Heart right ventricle (tissue), 16 donors: ENCODE measurements around the gene SSH3. TPM values are rescaled to one million over a fixed set of nuclear protein-coding genes. Genes with fewer than 3 reads are reported as not detected.

ENCODE experiments used
- ATAC-seq, 8 donors: fragments of 200-7000 bp; cut with Tn5 transposase; one replicate each; pipeline ENCODE4 v1.9.1; 2020; ENCODE audit warnings: mild to moderate bottlenecking in 8 of 8, moderate library complexity in 8 of 8, moderate number of reproducible peaks in 1 of 8
- DNase-seq, 2 donors: peaks; one replicate each; pipeline ENCODE4 v3.0.0-alpha.2; 2020
- H3K27ac ChIP-seq, 10 donors: fragments of 200-600 bp; sonication (generic) in 2 of 10; one replicate each; pipeline versions ENCODE4 v1.5.0 to v1.8.0; 2020 to 2022; ENCODE audit warnings: mild to moderate bottlenecking in 3 of 10
- H3K27me3 ChIP-seq, 7 donors: fragments of 200-600 bp; one replicate each; pipeline ENCODE4 v1.8.0; 2021 to 2022; ENCODE audit warnings: mild to moderate bottlenecking in 2 of 7
- H3K36me3 ChIP-seq, 9 donors: fragments of 200-600 bp; sonication (generic) in 1 of 9; one replicate each; pipeline versions ENCODE4 v1.5.0 to v1.8.0; 2020 to 2022; ENCODE audit warnings: mild to moderate bottlenecking in 2 of 9
- H3K4me1 ChIP-seq, 9 donors: fragments of 200-600 bp; sonication (generic) in 1 of 9; one replicate each; pipeline versions ENCODE4 v1.5.0 to v1.8.0; 2020 to 2022; ENCODE audit warnings: mild to moderate bottlenecking in 4 of 9
- H3K4me3 ChIP-seq, 10 donors: fragments of 200-600 bp; sonication (generic) in 2 of 10; one replicate each; pipeline versions ENCODE4 v1.5.0 to v1.8.0; 2020 to 2022; ENCODE audit warnings: mild to moderate bottlenecking in 7 of 10, moderate library complexity in 2 of 10
- H3K9me3 ChIP-seq, 11 donors: fragments of 200-600 bp in 10 of 11; sonication (generic) in 2 of 11; one replicate each; pipeline versions ENCODE4 v1.5.0 to v1.8.0; 2013 to 2022; ENCODE audit warnings: mild to moderate bottlenecking in 2 of 11, control low read depth in 1 of 11, moderate library complexity in 1 of 11
- WGBS, 2 donors: extraction: QIAGEN DNeasy Blood & Tissue Kit; methylation state at CpG; one replicate each; pipeline ENCODE4 v1.1.7; 2013; ENCODE audit warnings: inconsistent platforms in 1 of 2; 5-methylcytosine and 5-hydroxymethylcytosine counted together
- intact Hi-C, 10 donors: fragments of 100-400 bp; cut with DNase I; formaldehyde crosslinking; loops; one replicate each; pipeline versions ENCODE4 v1.11.1 to v1.14.2; 2022
- polyA plus RNA-seq, 2 donors: library from polyadenylated mRNA; stranded (reverse); fragments of 200-250 nt; gene quantifications; one replicate each; pipeline ENCODE4 v1.2.3, GENCODE V29; 2013
- total RNA-seq, 10 donors: library from RNA; stranded (reverse); fragmentation: NEBNext Ultra II Directional in 3 of 10; extraction: Animal tissue kit (Norgen Biotek cat#: 25700) in 3 of 10; gene quantifications; one replicate each; pipeline versions ENCODE4 v1.2.1 to v1.2.4, GENCODE V29; 2021 to 2023
- TF ChIP-seq, protein P1 (sequence below), 9 donors: fragments of 200-600 bp; sonication (generic) in 2 of 9; IDR thresholded peaks; one replicate each; pipeline versions ENCODE4 v1.5.0 to v1.8.0; 2021 to 2022; ENCODE audit warnings: antibody characterized with exemption in 9 of 9, mild to moderate bottlenecking in 5 of 9, moderate library complexity in 1 of 9
- donor health status: Arrhythmogenic right ventricular cardiomyopathy.
- donor health status: ischemic (EF 13 %, LVEDD 7.1; RV severe dilation, severe dysfunction).
- donor health status: healthy with polysubstance abuse.
- donor health status: DM: no; HTN: yes; CAD: no.
- donor health status: DM: no; HTN: no; CAD: no.
- donor health status: ischemic (EF 25% LVEDD 6.9; RV normal size, moderate dysfunction).
- donor health status: ischemic (EF 25% LVEDD 5.7; RV mildly dilated, moderate dysfunction).
- donor health status: healthy.
- donor health status: DM: yes; HTN: yes; CAD: no.
- donor health status: Ischemic cardiomyopathy.
- donor health status: ischemic (EF 35%, LVEDD 5.7; RV mildly dilated, moderate dysfunction).
- donor health status: nonischemic (EF 11% LVEDD 7.7; RV severe dilation, severe dysfunction).
- donor health status: DM: yes; HTN: yes; CAD: no.
- donor health status: PGD.
- donor health status: ischemic (EF 29% LVEDD 5.4; RV normal size, mild dysfunction).
- donor health status: nonischemic (EF 23%, LVEDD 6.1; RV moderate dilation, normal function).

Gene SSH3
- total and polyA plus RNA-seq, 12 donors = 7.8 to 21.2 (median 15.3) TPM

DNA sequence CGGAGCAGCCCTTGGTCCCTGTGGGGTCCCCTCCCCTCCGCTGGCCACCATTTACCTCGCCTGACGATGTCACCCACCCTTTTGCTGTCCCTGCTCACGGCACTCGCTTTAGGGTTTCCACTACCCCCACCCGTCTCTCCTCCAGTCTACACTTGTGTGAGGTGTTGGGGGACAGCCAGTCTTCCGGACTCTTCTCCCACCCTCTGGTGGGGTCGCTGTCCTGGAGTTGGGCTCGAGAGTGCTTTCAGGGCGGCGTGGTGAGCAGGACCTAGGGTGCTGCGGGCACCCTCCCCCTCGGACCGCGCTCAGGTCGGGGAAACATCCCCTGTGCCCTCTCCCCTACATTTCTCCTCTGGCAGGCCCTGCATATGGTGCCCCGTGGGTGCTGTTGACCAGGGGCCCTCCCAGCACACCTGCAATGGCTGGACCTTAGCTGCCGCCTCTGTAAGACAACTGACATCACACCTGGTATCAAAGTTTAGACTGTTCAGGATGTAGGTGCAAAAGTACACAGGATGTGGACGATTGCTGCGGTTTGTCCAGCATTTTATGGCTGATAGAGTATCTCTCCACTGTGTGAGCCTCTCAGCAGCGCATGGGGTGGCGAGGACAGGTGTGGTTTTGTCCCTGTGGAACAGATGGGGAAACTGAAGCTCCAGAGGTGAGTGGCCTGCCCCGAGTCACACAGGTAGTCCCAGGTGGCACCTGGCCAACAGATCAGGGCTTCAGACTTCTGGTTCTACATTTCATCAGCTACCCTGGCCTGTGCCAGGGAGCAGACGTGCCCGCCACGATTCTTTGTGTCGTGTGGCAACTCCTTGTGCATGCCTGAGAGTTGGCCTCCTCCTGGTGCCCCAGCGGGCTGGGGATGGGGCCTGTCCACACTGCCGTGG is 35.9 kb upstream of the SSH3 start:
- no peaks in the 10 kb centered on the region for H3K27me3 ChIP-seq
- intact Hi-C loops = loop anchor here in 7 of 10 donors (1.0 to 10.0 kb wide), 6 partner anchors 21 to 117 kb away; partner anchors contain the start of genes SSH3 (in 2 of the 7) and ANKRD13D (in 1 of the 7)
- H3K4me3 ChIP-seq = peak overlapping the region; percentile 75 to 98 (median 96)
- DNase-seq (peak in 1 of 2 donors; percentile 24), ATAC-seq (peak in 3 of 8 donors; percentile 2 to 7 (median 6))
- peaks cover 39 to 76% (median 70%) of the 10 kb centered on the region in 9 donors for H3K4me1 ChIP-seq
- H3K36me3 ChIP-seq = peaks cover 0 to 31% (median 0%) of the 10 kb centered on the region in 9 donors
- 16 to 20% methylated on average over 30 of the region's 30 CpGs for WGBS, 2 donors
- peak overlapping the region; percentile 70 to 98 (median 91) for H3K27ac ChIP-seq
- no peaks in the 10 kb centered on the region for H3K9me3 ChIP-seq
- TF ChIP-seq, protein P1, sequence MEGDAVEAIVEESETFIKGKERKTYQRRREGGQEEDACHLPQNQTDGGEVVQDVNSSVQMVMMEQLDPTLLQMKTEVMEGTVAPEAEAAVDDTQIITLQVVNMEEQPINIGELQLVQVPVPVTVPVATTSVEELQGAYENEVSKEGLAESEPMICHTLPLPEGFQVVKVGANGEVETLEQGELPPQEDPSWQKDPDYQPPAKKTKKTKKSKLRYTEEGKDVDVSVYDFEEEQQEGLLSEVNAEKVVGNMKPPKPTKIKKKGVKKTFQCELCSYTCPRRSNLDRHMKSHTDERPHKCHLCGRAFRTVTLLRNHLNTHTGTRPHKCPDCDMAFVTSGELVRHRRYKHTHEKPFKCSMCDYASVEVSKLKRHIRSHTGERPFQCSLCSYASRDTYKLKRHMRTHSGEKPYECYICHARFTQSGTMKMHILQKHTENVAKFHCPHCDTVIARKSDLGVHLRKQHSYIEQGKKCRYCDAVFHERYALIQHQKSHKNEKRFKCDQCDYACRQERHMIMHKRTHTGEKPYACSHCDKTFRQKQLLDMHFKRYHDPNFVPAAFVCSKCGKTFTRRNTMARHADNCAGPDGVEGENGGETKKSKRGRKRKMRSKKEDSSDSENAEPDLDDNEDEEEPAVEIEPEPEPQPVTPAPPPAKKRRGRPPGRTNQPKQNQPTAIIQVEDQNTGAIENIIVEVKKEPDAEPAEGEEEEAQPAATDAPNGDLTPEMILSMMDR (IDR thresholded peaks at IDR 0.05) = no peak

GRCh38 chr11:67268081-67268961 is 35.0 kb upstream of the SSH3 start:
- DNase-seq (peak in 1 of 2 donors; percentile 28), ATAC-seq (no peak)
- Histone ChIP-seq H3K36me3 (peaks cover 0 to 40% (median 0%) of the 10 kb centered on the region in 9 donors), H3K27ac (peak overlapping the region in 9 of 10 donors; percentile 86 to 98 (median 91)), H3K4me3 (peak overlapping the region; percentile 75 to 98 (median 96)), H3K9me3 (no peaks in the 10 kb centered on the region), H3K27me3 (no peaks in the 10 kb centered on the region), H3K4me1 (peaks cover 46 to 76% (median 70%) of the 10 kb centered on the region in 9 donors)
- WGBS, 2 donors = 56 to 64% methylated on average over 21 of the region's 21 CpGs
- TF ChIP-seq, protein P1 (IDR thresholded peaks at IDR 0.05) = no peak
- intact Hi-C loops = loop anchor here in 4 of 10 donors (2.0 to 10.0 kb wide), 4 partner anchors 20 to 116 kb away; partner anchors contain the start of genes SSH3 (in 2 of the 4) and ANKRD13D (in 1 of the 4)

- H3K4me3 ChIP-seq = peak overlapping the region in 6 of 10 donors; percentile 44 to 96 (median 76)
- no peaks in the 10 kb centered on the region for H3K9me3 ChIP-seq
- intact Hi-C loops = loop anchor here in 4 of 10 donors (2.0 to 10.0 kb wide), 4 partner anchors 20 to 116 kb away; partner anchors contain the start of genes SSH3 (in 2 of the 4) and ANKRD13D (in 1 of the 4)
- H3K36me3 ChIP-seq = peaks cover 0 to 40% (median 0%) of the 10 kb centered on the region in 9 donors
- WGBS, 2 donors = 84 to 90% methylated on average over 13 of the region's 13 CpGs
- no peaks in the 10 kb centered on the region for H3K27me3 ChIP-seq
- ATAC-seq (no peak), DNase-seq (peak in 1 of 2 donors; percentile 9)
- TF ChIP-seq, protein P1 (IDR thresholded peaks at IDR 0.05) = no peak
- peak overlapping the region in 9 of 10 donors; percentile 83 to 98 (median 91) for H3K27ac ChIP-seq
- peaks cover 50 to 79% (median 75%) of the 10 kb centered on the region in 9 donors for H3K4me1 ChIP-seq
Measured at GRCh38 chr11:67268962-67269268, 34.4 kb upstream of the SSH3 start.
